IMR-90 (cell line): ENCODE data around the gene HCK.

ENCODE experiments used
- CTCF ChIP-seq: conservative IDR thresholded peaks from 2 replicates; pipeline ENCODE4 v1.5.1; 2012; ENCODE audit warnings: mild to moderate bottlenecking, low read depth, low read length, improper control_type of control experiment
- RAD21 ChIP-seq: IDR thresholded peaks from 2 replicates; pipeline ENCODE4 v1.6.1; 2012; ENCODE audit warnings: low read length, improper control_type of control experiment
- SMC3 ChIP-seq: fragments of 150-350 bp; IDR thresholded peaks from 2 replicates; pipeline ENCODE4 v1.6.1; 2016; ENCODE audit warnings: low read depth, mild to moderate bottlenecking, antibody characterized with exemption, low read length, moderate library complexity

- TF ChIP-seq CTCF (no peak), SMC3 (no peak), RAD21 (no peak)
Observed at GRCh38 chr20:32080783-32081182, 28.7 kb downstream of the HCK start.
